Tibial nerve (tissue), 4 donors: ENCODE results near the gene PRKCB.

ENCODE experiments used
- CTCF ChIP-seq, 5 experiments: fragments of 200-600 bp in 3 of 5; fragments of 450-650 bp in 2 of 5; sonication (generic) in 3 of 5; IDR thresholded peaks; one replicate each; pipeline ENCODE4 v1.5.1; 2016 to 2019; ENCODE audit warnings: antibody characterized with exemption in 5 of 5, mild to moderate bottlenecking in 3 of 5, moderate library complexity in 2 of 5
- EP300 ChIP-seq, 2 donors: sonication (generic); formaldehyde crosslinking; IDR thresholded peaks; one replicate each; pipeline ENCODE4 v1.6.1; 2017; ENCODE audit warnings: antibody characterized with exemption in 2 of 2, mild to moderate bottlenecking in 1 of 2
- POLR2A ChIP-seq, 2 donors: fragments of 450-650 bp; IDR thresholded peaks; one replicate each; pipeline ENCODE4 v1.6.1; 2017; ENCODE audit warnings: antibody characterized with exemption in 2 of 2, mild to moderate bottlenecking in 2 of 2, moderate library complexity in 2 of 2

DNA sequence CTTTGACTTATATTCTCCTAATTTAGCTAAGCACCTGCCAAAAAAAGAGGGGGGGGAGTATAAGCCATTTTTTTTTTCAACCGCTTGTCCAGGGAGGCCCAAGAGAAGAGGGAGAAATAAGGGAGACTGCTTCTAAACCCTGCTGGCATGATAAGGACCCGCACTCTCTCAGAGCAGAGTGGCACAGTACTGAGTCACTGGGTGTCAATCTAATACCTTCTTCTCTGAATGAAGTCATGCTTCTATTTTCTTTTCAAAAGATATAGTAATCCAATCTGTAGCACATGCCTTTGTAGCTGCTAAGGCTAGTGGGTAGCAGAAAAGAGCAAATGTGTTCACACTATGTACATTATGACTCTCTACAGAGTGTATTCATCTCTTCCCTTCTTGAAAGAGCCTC lies 385.4 kb downstream of the PRKCB start:
- TF ChIP-seq CTCF (IDR thresholded peaks at IDR 0.05) = no peak
- no peak for TF ChIP-seq EP300 (IDR thresholded peaks at IDR 0.05)
- TF ChIP-seq POLR2A (IDR thresholded peaks at IDR 0.05) = no peak
